Measurements from ENCODE around the gene WDFY1. TPM values are rescaled to one million over a fixed set of nuclear protein-coding genes. Genes with fewer than 3 reads are reported as not detected.
A peak's percentile ranks its signal among the peaks of the same experiment; 100 is the strongest.
"Not testable (repeated sequence)": the region's sequence is repeated elsewhere in the genome, so short reads cannot be mapped to it uniquely, and the experiment has no call there.

WDFY1 gene
- total RNA-seq, 1 experiment from 2014 or later, result 123 TPM

DNA sequence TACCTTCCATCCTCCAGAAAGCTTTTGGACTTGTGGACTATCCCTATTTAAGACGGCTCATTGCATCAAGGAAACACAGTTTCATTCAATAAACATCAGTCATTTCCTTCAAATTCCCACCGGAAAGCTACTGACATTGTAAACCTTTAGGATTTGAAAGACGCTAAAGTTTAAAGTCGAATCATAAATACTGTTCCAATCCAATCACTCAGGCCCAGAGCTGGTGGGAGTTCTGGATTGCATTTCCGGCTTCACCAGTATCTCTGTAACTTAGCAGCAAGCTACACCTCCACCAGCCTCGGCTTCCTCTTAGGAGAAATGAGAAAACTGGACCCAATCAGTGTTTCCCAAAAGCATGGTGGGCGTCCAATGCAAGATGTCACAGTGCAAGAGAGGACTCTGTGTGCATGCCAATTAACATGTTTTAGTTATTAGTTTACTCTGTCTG is 1.6 kb downstream of the WDFY1 start:
- peak overlapping the region; percentile 96 for H3K4me3 ChIP-seq (ENCODE audit: low read depth, low read length)
- no peaks in the 10 kb centered on the region for H3K9me3 ChIP-seq
- no peaks in the 10 kb centered on the region for H3K27me3 Mint-ChIP-seq (ENCODE audit: insufficient read depth, unreplicated experiment)
- H3K4me1 Mint-ChIP-seq (ENCODE audit: low read depth, unreplicated experiment), result peaks cover 36% of the 10 kb centered on the region
- TF ChIP-seq, protein P1, sequence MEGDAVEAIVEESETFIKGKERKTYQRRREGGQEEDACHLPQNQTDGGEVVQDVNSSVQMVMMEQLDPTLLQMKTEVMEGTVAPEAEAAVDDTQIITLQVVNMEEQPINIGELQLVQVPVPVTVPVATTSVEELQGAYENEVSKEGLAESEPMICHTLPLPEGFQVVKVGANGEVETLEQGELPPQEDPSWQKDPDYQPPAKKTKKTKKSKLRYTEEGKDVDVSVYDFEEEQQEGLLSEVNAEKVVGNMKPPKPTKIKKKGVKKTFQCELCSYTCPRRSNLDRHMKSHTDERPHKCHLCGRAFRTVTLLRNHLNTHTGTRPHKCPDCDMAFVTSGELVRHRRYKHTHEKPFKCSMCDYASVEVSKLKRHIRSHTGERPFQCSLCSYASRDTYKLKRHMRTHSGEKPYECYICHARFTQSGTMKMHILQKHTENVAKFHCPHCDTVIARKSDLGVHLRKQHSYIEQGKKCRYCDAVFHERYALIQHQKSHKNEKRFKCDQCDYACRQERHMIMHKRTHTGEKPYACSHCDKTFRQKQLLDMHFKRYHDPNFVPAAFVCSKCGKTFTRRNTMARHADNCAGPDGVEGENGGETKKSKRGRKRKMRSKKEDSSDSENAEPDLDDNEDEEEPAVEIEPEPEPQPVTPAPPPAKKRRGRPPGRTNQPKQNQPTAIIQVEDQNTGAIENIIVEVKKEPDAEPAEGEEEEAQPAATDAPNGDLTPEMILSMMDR (IDR thresholded peaks at IDR 0.05; ENCODE audit: insufficient read depth in 1 of 2, low read depth in 1 of 2, low read length in 1 of 2, severe bottlenecking in 1 of 2, unreplicated experiment in 1 of 2), result no peak
- no peaks in the 10 kb centered on the region for H3K36me3 ChIP-seq (ENCODE audit: control insufficient read depth, insufficient read depth, low read length)
- TSS peak; percentile 56 for BruUV-seq (replicated peaks)
- peaks cover 29% of the 10 kb centered on the region for H3K4me1 ChIP-seq
- H3K36me3 Mint-ChIP-seq (ENCODE audit: insufficient read depth, unreplicated experiment), result peaks cover 33% of the 10 kb centered on the region
- peak overlapping the region; percentile 94 for H3K27ac Mint-ChIP-seq (ENCODE audit: unreplicated experiment)
- no peaks in the 10 kb centered on the region for H3K9me3 Mint-ChIP-seq (ENCODE audit: unreplicated experiment)
- ChIA-PET CTCF (interaction anchor here (0.9 to 1.2 kb wide), 2 partner anchors 13 to 41 kb away, joined by 3 to 7 read pairs; no protein-coding TSS in a partner anchor), POLR2A (interaction anchor here (0.6 to 1.3 kb wide), 3 partner anchors 10 to 83 kb away, joined by 3 to 8 read pairs (median 6); no protein-coding TSS in a partner anchor)
- peak overlapping the region; percentile 97 for H3K4me3 Mint-ChIP-seq (ENCODE audit: unreplicated experiment)
- no peak for DNase-seq
- intact Hi-C loops (cut with micrococcal nuclease; ENCODE audit: unreplicated experiment), result no loop called here
- no peaks in the 10 kb centered on the region for H3K27me3 ChIP-seq (replicated peaks; ENCODE audit: control insufficient read depth, insufficient read depth, low read length)

DNA sequence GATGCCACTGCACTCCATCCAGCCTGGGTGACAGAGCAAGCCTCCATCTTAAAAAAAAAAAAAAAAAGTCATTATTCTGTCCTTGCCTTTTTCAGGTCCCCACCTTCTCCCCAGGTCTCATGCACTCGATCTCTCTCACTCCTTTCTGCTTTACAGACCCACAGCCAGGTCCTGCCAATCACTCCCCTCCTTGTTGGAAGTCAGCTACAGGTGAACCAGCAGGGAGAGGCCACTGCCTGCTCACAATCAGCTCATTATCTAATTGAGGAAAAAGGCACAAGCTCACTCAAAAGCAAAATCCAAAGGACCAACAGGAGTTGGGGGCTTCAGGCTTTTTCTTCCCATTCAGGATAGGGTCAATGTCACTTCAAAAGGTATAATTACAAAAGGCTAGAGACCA is 2.0 kb downstream of the WDFY1 start:
- intact Hi-C loops (cut with micrococcal nuclease; ENCODE audit: unreplicated experiment), result no loop called here
- TF ChIP-seq, protein P1 (IDR thresholded peaks at IDR 0.05; ENCODE audit: insufficient read depth in 1 of 2, low read depth in 1 of 2, low read length in 1 of 2, severe bottlenecking in 1 of 2, unreplicated experiment in 1 of 2), result no peak
- ChIA-PET CTCF (interaction anchor here (0.9 to 1.2 kb wide), 2 partner anchors 13 to 41 kb away, joined by 3 to 7 read pairs; no protein-coding TSS in a partner anchor), POLR2A (interaction anchor here (0.6 to 1.3 kb wide), 3 partner anchors 10 to 82 kb away, joined by 3 to 8 read pairs (median 6); no protein-coding TSS in a partner anchor)
- peaks cover 33% of the 10 kb centered on the region for H3K4me1 ChIP-seq
- Mint-ChIP-seq H3K4me3 (ENCODE audit: unreplicated experiment) (peak overlapping the region; percentile 97), H3K4me1 (ENCODE audit: low read depth, unreplicated experiment) (peaks cover 33% of the 10 kb centered on the region), H3K36me3 (ENCODE audit: insufficient read depth, unreplicated experiment) (peaks cover 33% of the 10 kb centered on the region), H3K27me3 (ENCODE audit: insufficient read depth, unreplicated experiment) (no peaks in the 10 kb centered on the region), H3K9me3 (ENCODE audit: unreplicated experiment) (no peaks in the 10 kb centered on the region), H3K27ac (ENCODE audit: unreplicated experiment) (peak overlapping the region; percentile 94)
- no peaks in the 10 kb centered on the region for H3K27me3 ChIP-seq (replicated peaks; ENCODE audit: control insufficient read depth, insufficient read depth, low read length)
- H3K9me3 ChIP-seq, result no peaks in the 10 kb centered on the region
- DNase-seq, result no peak
- H3K4me3 ChIP-seq (ENCODE audit: low read depth, low read length), result peak overlapping the region; percentile 96
- BruUV-seq (replicated peaks), result no TSS peak
- H3K36me3 ChIP-seq (ENCODE audit: control insufficient read depth, insufficient read depth, low read length), result no peaks in the 10 kb centered on the region

DNA sequence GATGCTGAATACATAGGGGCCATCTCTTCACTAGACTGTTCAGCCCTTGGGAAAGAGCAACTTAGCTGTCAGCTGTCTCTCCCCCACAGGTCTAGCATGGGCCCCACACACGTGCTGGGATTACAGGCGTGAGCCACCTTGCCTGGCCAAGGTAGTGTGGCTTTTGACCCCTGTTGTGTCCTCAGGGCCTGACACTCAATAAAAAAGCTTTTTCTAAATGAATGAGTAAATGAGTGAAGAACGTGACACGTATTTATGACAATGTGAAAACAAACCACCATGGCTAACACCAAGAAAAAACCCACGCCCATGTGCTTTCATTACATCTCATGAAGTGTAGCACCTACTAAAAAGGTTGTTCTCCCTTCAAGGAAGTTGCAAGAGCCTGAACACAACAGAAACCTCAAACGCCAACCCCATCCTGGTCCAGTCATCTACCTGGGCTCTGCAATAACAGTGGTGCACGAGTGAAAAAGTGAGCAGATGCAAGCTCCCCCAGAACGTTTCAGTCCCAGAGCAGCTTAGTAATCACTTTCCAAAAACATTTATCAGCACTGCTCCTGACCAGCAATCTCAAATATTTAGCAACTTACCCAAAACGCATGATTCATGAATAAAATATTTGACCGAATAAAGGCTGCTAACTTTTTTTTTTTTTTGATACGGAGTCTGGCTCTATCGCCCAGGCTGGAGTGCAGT is 3.4 kb downstream of the WDFY1 start:
- no TSS peak for BruUV-seq (replicated peaks)
- Histone ChIP-seq H3K9me3 (no peaks in the 10 kb centered on the region), H3K27me3 (replicated peaks; ENCODE audit: control insufficient read depth, insufficient read depth, low read length) (no peaks in the 10 kb centered on the region), H3K4me1 (peaks cover 47% of the 10 kb centered on the region), H3K36me3 (ENCODE audit: control insufficient read depth, insufficient read depth, low read length) (no peaks in the 10 kb centered on the region), H3K4me3 (ENCODE audit: low read depth, low read length) (no peak overlapping the region)
- Mint-ChIP-seq H3K36me3 (ENCODE audit: insufficient read depth, unreplicated experiment) (peaks cover 33% of the 10 kb centered on the region), H3K9me3 (ENCODE audit: unreplicated experiment) (no peaks in the 10 kb centered on the region), H3K4me1 (ENCODE audit: low read depth, unreplicated experiment) (peaks cover 26% of the 10 kb centered on the region), H3K27me3 (ENCODE audit: insufficient read depth, unreplicated experiment) (no peaks in the 10 kb centered on the region), H3K4me3 (ENCODE audit: unreplicated experiment) (no peak overlapping the region), H3K27ac (ENCODE audit: unreplicated experiment) (peak overlapping the region; percentile 19)
- ChIA-PET CTCF (interaction anchor here (0.6 to 0.7 kb wide), 3 partner anchors 29 to 1153 kb away, joined by 3 read pairs; no protein-coding TSS in a partner anchor), POLR2A (no interaction called here)
- intact Hi-C loops (cut with micrococcal nuclease; ENCODE audit: unreplicated experiment), result no loop called here
- TF ChIP-seq, protein P1 (IDR thresholded peaks at IDR 0.05; ENCODE audit: insufficient read depth in 1 of 2, low read depth in 1 of 2, low read length in 1 of 2, severe bottlenecking in 1 of 2, unreplicated experiment in 1 of 2), result no peak
- peak; percentile 46 to 66 for DNase-seq

DNA sequence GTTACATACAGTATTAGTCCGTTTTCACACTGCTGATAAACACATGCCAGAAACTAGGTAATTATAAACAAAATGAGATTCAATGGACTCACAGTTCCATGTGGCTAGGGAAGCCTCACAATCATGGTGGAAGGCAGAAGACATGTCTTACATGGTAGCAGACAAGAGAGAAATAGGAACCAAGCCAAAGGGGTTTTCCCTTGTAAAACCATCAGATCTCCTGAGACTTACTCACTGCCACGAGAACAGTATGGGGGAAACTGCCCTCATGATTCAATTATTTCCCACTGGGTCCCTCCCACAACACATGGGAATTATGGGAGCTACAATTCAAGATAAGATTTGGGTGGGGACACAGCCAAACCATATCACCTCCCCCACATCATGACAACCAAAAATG is 5.7 kb downstream of the WDFY1 start:
- POLR2A ChIA-PET; H3K27me3 ChIP-seq (replicated peaks; ENCODE audit: control insufficient read depth, insufficient read depth, low read length); H3K4me3 ChIP-seq (ENCODE audit: low read depth, low read length); BruUV-seq (replicated peaks); H3K27me3 Mint-ChIP-seq (ENCODE audit: insufficient read depth, unreplicated experiment); H3K4me3 Mint-ChIP-seq (ENCODE audit: unreplicated experiment); DNase-seq; H3K27ac Mint-ChIP-seq (ENCODE audit: unreplicated experiment); H3K9me3 Mint-ChIP-seq (ENCODE audit: unreplicated experiment); H3K9me3 ChIP-seq; H3K36me3 ChIP-seq (ENCODE audit: control insufficient read depth, insufficient read depth, low read length); intact Hi-C loops (cut with micrococcal nuclease; ENCODE audit: unreplicated experiment): not testable (repeated sequence)
- Mint-ChIP-seq H3K4me1 (ENCODE audit: low read depth, unreplicated experiment) (peaks cover 39% of the 10 kb centered on the region), H3K36me3 (ENCODE audit: insufficient read depth, unreplicated experiment) (peaks cover 25% of the 10 kb centered on the region)
- CTCF ChIA-PET, result interaction anchor here (1.1 kb wide), 1 partner anchor 10 kb away, joined by 3 read pairs; no protein-coding TSS in a partner anchor
- peaks cover 70% of the 10 kb centered on the region for H3K4me1 ChIP-seq

All from Caco-2 (cell line).